Fibroblast of pulmonary artery (primary cell): ENCODE results near the gene ARF3.
"Not testable (repeated sequence)": the region's sequence is repeated elsewhere in the genome, so short reads cannot be mapped to it uniquely, and the experiment has no call there.

ENCODE experiments used
- DNase-seq: peaks from one replicate; pipeline ENCODE4 v3.0.0-alpha.2; 2010; ENCODE audit warnings: low read depth
- H3K4me3 ChIP-seq: replicated peaks from 2 replicates; pipeline ENCODE4 v1.5.1; 2011; ENCODE audit warnings: low read depth, mild to moderate bottlenecking, control low read depth, low read length, moderate library complexity
- CTCF ChIP-seq: IDR thresholded peaks from 2 replicates; pipeline ENCODE4 v1.5.1; 2011; ENCODE audit warnings: mild to moderate bottlenecking, control low read depth, low read length, inconsistent platforms; ENCODE audit errors: missing control alignments

Gene ARF3

GRCh38 chr12:48927261-48927660, 30.0 kb downstream of the ARF3 start:
- TF ChIP-seq CTCF, result no peak
- no peak overlapping the region for H3K4me3 ChIP-seq
- DNase-seq, result peak; percentile 54

- peak within 1 kb of the TSS; percentile 77 for H3K4me3 ChIP-seq
- peak; percentile 57 for DNase-seq
- no peak for TF ChIP-seq CTCF
Observed at GRCh38 chr12:48925304-48926011, 31.8 kb downstream of the ARF3 start, which contains the start of gene FKBP11. Gene FKBP11 (minus strand): TSS chr12:48925492. CDS start chr12:48925428, 64 bp downstream.

GRCh38 chr12:48924617-48925303, 32.5 kb downstream of the ARF3 start:
- peak; percentile 57 for TF ChIP-seq CTCF
- peak; percentile 48 for DNase-seq
- H3K4me3 ChIP-seq, result peak overlapping the region; percentile 77

GRCh38 chr12:48923117-48923516, 34.2 kb downstream of the ARF3 start:
- H3K4me3 ChIP-seq, result no peak overlapping the region
- no peak for DNase-seq
- no peak for TF ChIP-seq CTCF

- no peak for TF ChIP-seq CTCF
- H3K4me3 ChIP-seq, result no peak overlapping the region
- no peak for DNase-seq
Observed at GRCh38 chr12:48917857-48918537, 39.3 kb downstream of the ARF3 start.

GRCh38 chr12:48910196-48910595, 47.1 kb downstream of the ARF3 start:
- H3K4me3 ChIP-seq, result no peak overlapping the region
- no peak for TF ChIP-seq CTCF
- no peak for DNase-seq

- not testable (repeated sequence) for DNase-seq, H3K4me3 ChIP-seq
Observed at GRCh38 chr12:48909698-48910097, 47.6 kb downstream of the ARF3 start.
